GM19043 (cell line): ENCODE results near the gene MAML1.
"Not testable (repeated sequence)": the region's sequence is repeated elsewhere in the genome, so short reads cannot be mapped to it uniquely, and the experiment has no call there.

Experiments
- ATAC-seq: cut with Tn5 transposase; IDR thresholded peaks from one replicate; pipeline ENCODE4 v1.9.1; 2021; ENCODE audit warnings: low read depth; ENCODE audit not compliant: unreplicated experiment

The MAML1 gene

GRCh38 chr5:179732918-179733771, 523 bp downstream of the MAML1 start:
- peak; percentile 15 for ATAC-seq

- no peak for ATAC-seq
Observed at GRCh38 chr5:179733772-179734126, 1.1 kb downstream of the MAML1 start.

GRCh38 chr5:179734536-179735164, 2.0 kb downstream of the MAML1 start:
- no peak for ATAC-seq

GRCh38 chr5:179738742-179739141, 6.1 kb downstream of the MAML1 start:
- ATAC-seq = no peak

- ATAC-seq = not testable (repeated sequence)
Observed at GRCh38 chr5:179744106-179744505, 11.5 kb downstream of the MAML1 start.

GRCh38 chr5:179746872-179747271, 14.2 kb downstream of the MAML1 start:
- ATAC-seq = no peak

GRCh38 chr5:179747811-179748210, 15.2 kb downstream of the MAML1 start:
- no peak for ATAC-seq

- no peak for ATAC-seq
Observed at GRCh38 chr5:179749857-179750508, 17.4 kb downstream of the MAML1 start.

- no peak for ATAC-seq
Observed at GRCh38 chr5:179753971-179754370, 21.3 kb downstream of the MAML1 start.

- no peak for ATAC-seq
Observed at GRCh38 chr5:179755022-179755421, 22.4 kb downstream of the MAML1 start.

- ATAC-seq = no peak
Observed at GRCh38 chr5:179758955-179759354, 26.3 kb downstream of the MAML1 start.

- peak; percentile 55 for ATAC-seq
Observed at GRCh38 chr5:179759581-179760551, 27.2 kb downstream of the MAML1 start.

- ATAC-seq = peak; percentile 50
Observed at GRCh38 chr5:179762079-179762780, 29.6 kb downstream of the MAML1 start.

GRCh38 chr5:179762781-179763176, 30.2 kb downstream of the MAML1 start:
- no peak for ATAC-seq

- no peak for ATAC-seq
Observed at GRCh38 chr5:179763215-179763945, 30.8 kb downstream of the MAML1 start.

- no peak for ATAC-seq
Observed at GRCh38 chr5:179764056-179764455, 31.4 kb downstream of the MAML1 start.

GRCh38 chr5:179765400-179765799, 32.8 kb downstream of the MAML1 start:
- ATAC-seq = no peak

- ATAC-seq = no peak
Observed at GRCh38 chr5:179766021-179766725, 33.6 kb downstream of the MAML1 start.
